Neural progenitor cell (in vitro differentiated cells): ENCODE measurements around the gene MYBBP1A. TPM values are rescaled to one million over a fixed set of nuclear protein-coding genes. Genes with fewer than 3 reads are reported as not detected.
"Not testable (repeated sequence)": the region's sequence is repeated elsewhere in the genome, so short reads cannot be mapped to it uniquely, and the experiment has no call there.

Experiments
- DNase-seq: peaks from one replicate; pipeline ENCODE4 v3.0.0-alpha.2; 2016; ENCODE audit warnings: low spot score
- H2AFZ ChIP-seq: fragments of 200-600 bp; sonication (generic); replicated peaks from 2 replicates; pipeline ENCODE4 v1.6.1; 2016; ENCODE audit warnings: antibody characterized with exemption
- H3F3A ChIP-seq: fragments of 200-600 bp; sonication (generic); 2 replicates; pipeline ENCODE4 v1.6.1; 2016; ENCODE audit warnings: antibody characterized with exemption, low read depth
- H3K27ac ChIP-seq: fragments of 200-600 bp; sonication (generic); 2 replicates; pipeline ENCODE4 v1.5.1; 2016; ENCODE audit warnings: mild to moderate bottlenecking
- H3K27me3 ChIP-seq: fragments of 200-600 bp; sonication (generic); 2 replicates; pipeline ENCODE4 v1.6.1; 2016; ENCODE audit warnings: mild to moderate bottlenecking, moderate library complexity
- H3K36me3 ChIP-seq: fragments of 200-600 bp; sonication (generic); 2 replicates; pipeline ENCODE4 v1.5.1; 2016
- H3K4me1 ChIP-seq: fragments of 200-600 bp; sonication (generic); 2 replicates; pipeline ENCODE4 v1.6.1; 2016; ENCODE audit warnings: mixed run types
- H3K4me2 ChIP-seq: fragments of 200-600 bp; sonication (generic); 2 replicates; pipeline ENCODE4 v1.6.1; 2016
- H3K4me3 ChIP-seq: fragments of 200-600 bp; sonication (generic); 2 replicates; pipeline ENCODE4 v1.5.1; 2016
- H3K79me2 ChIP-seq: fragments of 200-600 bp; sonication (generic); 2 replicates; pipeline ENCODE4 v1.6.1; 2016; ENCODE audit warnings: low read depth
- H3K9ac ChIP-seq: fragments of 200-600 bp; sonication (generic); 2 replicates; pipeline ENCODE4 v1.6.1; 2016
- H3K9me3 ChIP-seq: fragments of 200-600 bp; sonication (generic); 2 replicates; pipeline ENCODE4 v1.5.1; 2016; ENCODE audit warnings: low read depth
- H4K20me1 ChIP-seq: fragments of 200-600 bp; sonication (generic); 2 replicates; pipeline ENCODE4 v1.6.1; 2016; ENCODE audit warnings: low read depth
- H3K27ac Mint-ChIP-seq: 3 replicates; pipeline ENCODE4 v1.8.0; 2021; ENCODE audit warnings: mixed read lengths
- H3K27me3 Mint-ChIP-seq: 2 replicates; pipeline ENCODE4 v1.8.0; 2022; ENCODE audit warnings: low read depth, mild to moderate bottlenecking, inconsistent platforms, moderate library complexity, mixed read lengths; ENCODE audit not compliant: insufficient read depth
- H3K36me3 Mint-ChIP-seq: 3 replicates; pipeline ENCODE4 v1.8.0; 2021; ENCODE audit warnings: mixed read lengths
- H3K4me1 Mint-ChIP-seq: 3 replicates; pipeline ENCODE4 v1.8.0; 2021; ENCODE audit warnings: mixed read lengths
- H3K4me3 Mint-ChIP-seq: 3 replicates; pipeline ENCODE4 v1.8.0; 2021; ENCODE audit warnings: mild to moderate bottlenecking, moderate library complexity, mixed read lengths
- H3K9me3 Mint-ChIP-seq: 3 replicates; pipeline ENCODE4 v1.8.0; 2020; ENCODE audit warnings: mixed read lengths
- EZH2 ChIP-seq: fragments of 200-600 bp; sonication (generic); IDR thresholded peaks from 2 replicates; pipeline ENCODE4 v1.6.1; 2017; ENCODE audit warnings: antibody characterized with exemption, mild to moderate bottlenecking, moderate library complexity
- EZH2phosphoT487 ChIP-seq: fragments of 200-600 bp; sonication (generic); IDR thresholded peaks from 2 replicates; pipeline ENCODE4 v1.6.1; 2017; ENCODE audit warnings: antibody characterized with exemption
- total RNA-seq: library from RNA; depleted of rRNA; stranded (reverse); fragments of >200 nt; gene quantifications from 2 replicates; pipeline ENCODE4 v1.2.3, GENCODE V29; 2015; ENCODE audit warnings: low replicate concordance
- TF ChIP-seq, protein P1 (sequence below): fragments of 200-600 bp; sonication (generic); IDR thresholded peaks from 2 replicates; pipeline ENCODE4 v1.5.1; 2017; ENCODE audit warnings: antibody characterized with exemption, mild to moderate bottlenecking

The MYBBP1A gene, protein sequence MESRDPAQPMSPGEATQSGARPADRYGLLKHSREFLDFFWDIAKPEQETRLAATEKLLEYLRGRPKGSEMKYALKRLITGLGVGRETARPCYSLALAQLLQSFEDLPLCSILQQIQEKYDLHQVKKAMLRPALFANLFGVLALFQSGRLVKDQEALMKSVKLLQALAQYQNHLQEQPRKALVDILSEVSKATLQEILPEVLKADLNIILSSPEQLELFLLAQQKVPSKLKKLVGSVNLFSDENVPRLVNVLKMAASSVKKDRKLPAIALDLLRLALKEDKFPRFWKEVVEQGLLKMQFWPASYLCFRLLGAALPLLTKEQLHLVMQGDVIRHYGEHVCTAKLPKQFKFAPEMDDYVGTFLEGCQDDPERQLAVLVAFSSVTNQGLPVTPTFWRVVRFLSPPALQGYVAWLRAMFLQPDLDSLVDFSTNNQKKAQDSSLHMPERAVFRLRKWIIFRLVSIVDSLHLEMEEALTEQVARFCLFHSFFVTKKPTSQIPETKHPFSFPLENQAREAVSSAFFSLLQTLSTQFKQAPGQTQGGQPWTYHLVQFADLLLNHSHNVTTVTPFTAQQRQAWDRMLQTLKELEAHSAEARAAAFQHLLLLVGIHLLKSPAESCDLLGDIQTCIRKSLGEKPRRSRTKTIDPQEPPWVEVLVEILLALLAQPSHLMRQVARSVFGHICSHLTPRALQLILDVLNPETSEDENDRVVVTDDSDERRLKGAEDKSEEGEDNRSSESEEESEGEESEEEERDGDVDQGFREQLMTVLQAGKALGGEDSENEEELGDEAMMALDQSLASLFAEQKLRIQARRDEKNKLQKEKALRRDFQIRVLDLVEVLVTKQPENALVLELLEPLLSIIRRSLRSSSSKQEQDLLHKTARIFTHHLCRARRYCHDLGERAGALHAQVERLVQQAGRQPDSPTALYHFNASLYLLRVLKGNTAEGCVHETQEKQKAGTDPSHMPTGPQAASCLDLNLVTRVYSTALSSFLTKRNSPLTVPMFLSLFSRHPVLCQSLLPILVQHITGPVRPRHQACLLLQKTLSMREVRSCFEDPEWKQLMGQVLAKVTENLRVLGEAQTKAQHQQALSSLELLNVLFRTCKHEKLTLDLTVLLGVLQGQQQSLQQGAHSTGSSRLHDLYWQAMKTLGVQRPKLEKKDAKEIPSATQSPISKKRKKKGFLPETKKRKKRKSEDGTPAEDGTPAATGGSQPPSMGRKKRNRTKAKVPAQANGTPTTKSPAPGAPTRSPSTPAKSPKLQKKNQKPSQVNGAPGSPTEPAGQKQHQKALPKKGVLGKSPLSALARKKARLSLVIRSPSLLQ (N-terminal part only)
- 17.4 and 44.6 TPM in 2 replicates for total RNA-seq

DNA sequence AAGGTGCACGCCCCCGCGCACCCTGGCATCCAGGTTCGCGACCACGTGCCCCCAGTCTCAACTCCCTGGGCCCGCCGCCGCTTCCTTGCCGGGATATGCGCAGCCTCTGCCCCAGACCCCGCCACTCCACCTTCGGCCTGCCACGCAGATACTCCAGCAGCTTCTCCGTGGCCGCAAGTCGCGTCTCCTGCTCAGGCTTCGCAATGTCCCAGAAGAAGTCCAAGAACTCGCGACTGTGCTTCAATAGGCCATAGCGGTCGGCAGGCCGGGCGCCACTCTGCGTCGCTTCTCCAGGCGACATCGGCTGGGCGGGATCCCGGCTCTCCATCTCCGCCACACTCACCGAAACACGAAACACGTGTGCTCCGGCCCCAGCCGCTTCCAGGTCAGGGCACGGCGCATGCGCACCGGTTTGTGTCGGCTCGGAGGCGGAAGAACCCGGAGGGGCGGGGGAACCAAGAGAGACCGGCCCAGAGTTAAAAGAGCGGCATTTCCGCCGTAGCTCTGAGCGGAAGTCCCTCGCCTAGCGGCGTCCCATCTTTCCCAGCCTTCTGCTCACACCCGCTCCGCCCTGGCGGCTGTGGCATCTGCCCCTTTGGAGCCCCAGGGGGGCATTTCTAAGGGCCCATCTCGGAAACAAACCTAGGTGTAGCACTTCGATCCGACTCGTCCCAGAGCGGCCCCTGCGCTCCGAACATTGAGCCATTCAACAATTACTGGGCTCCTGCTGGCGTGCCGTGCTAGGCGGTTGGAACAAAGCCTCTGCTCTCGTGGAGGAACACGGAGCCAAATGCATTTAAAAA lies at the start of gene MYBBP1A:
Gene MYBBP1A (minus strand): TSS at position 388 of the 803 bp plus-strand sequence. CDS start 60 bp downstream, at position 328.
- Histone ChIP-seq H3K36me3 (no peaks in the 10 kb centered on the region), H2AFZ (peak within 1 kb of the TSS; percentile 40), H4K20me1 (peaks cover 4% of the 10 kb centered on the region), H3K9ac (peak within 1 kb of the TSS; percentile 61), H3K27me3 (no peaks in the 10 kb centered on the region), H3K4me1 (peaks cover 20% of the 10 kb centered on the region), H3K79me2 (peaks cover 18% of the 10 kb centered on the region), H3F3A (peaks cover 11% of the 10 kb centered on the region), H3K4me3 (peak within 1 kb of the TSS; percentile 68), H3K4me2 (peak within 1 kb of the TSS; percentile 97), H3K27ac (peak within 1 kb of the TSS; percentile 67), H3K9me3 (no peaks in the 10 kb centered on the region)
- TF ChIP-seq, protein P1, sequence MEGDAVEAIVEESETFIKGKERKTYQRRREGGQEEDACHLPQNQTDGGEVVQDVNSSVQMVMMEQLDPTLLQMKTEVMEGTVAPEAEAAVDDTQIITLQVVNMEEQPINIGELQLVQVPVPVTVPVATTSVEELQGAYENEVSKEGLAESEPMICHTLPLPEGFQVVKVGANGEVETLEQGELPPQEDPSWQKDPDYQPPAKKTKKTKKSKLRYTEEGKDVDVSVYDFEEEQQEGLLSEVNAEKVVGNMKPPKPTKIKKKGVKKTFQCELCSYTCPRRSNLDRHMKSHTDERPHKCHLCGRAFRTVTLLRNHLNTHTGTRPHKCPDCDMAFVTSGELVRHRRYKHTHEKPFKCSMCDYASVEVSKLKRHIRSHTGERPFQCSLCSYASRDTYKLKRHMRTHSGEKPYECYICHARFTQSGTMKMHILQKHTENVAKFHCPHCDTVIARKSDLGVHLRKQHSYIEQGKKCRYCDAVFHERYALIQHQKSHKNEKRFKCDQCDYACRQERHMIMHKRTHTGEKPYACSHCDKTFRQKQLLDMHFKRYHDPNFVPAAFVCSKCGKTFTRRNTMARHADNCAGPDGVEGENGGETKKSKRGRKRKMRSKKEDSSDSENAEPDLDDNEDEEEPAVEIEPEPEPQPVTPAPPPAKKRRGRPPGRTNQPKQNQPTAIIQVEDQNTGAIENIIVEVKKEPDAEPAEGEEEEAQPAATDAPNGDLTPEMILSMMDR: peak; percentile 29
- no peak for TF ChIP-seq EZH2
- DNase-seq: peak; percentile 99
- peaks cover 6% of the 10 kb centered on the region for H3K36me3 Mint-ChIP-seq
- H3K4me3 Mint-ChIP-seq: peak within 1 kb of the TSS; percentile 89
- peaks cover 11% of the 10 kb centered on the region for H3K27me3 Mint-ChIP-seq
- H3K9me3 Mint-ChIP-seq: no peaks in the 10 kb centered on the region
- H3K27ac Mint-ChIP-seq: peak within 1 kb of the TSS; percentile 3
- H3K4me1 Mint-ChIP-seq: peaks cover 34% of the 10 kb centered on the region

DNA sequence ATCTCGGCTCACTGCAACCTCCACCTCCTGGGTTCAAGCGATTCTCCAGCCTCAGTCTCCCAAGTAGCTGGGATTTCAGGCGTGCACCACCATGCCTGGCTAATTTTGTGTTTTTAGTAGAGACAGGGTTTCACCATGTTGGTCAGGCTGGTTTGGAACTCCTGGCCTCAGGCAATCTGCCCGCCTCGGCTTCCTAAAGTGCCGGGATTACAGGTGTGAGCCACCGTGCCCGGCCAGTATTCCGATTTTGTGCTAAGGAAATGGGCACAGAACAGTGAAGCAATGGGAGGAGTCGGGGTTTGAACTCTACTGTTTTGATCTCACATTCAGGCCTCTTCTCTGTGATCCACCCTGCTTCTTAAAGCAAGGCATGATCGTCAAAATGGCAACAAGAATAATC lies 49.6 kb upstream of the MYBBP1A start:
- H3K4me2 ChIP-seq, H3K36me3 Mint-ChIP-seq, DNase-seq, H4K20me1 ChIP-seq, H2AFZ ChIP-seq, H3K27ac Mint-ChIP-seq, H3K9me3 ChIP-seq, H3K4me3 Mint-ChIP-seq, H3K27me3 Mint-ChIP-seq, H3K27ac ChIP-seq, H3K79me2 ChIP-seq, H3K27me3 ChIP-seq, H3K4me3 ChIP-seq, H3K9ac ChIP-seq, H3K36me3 ChIP-seq, H3K9me3 Mint-ChIP-seq: not testable (repeated sequence)
- Histone ChIP-seq H3F3A (peaks cover 18% of the 10 kb centered on the region), H3K4me1 (peaks cover 28% of the 10 kb centered on the region)
- H3K4me1 Mint-ChIP-seq: peaks cover 43% of the 10 kb centered on the region

DNA sequence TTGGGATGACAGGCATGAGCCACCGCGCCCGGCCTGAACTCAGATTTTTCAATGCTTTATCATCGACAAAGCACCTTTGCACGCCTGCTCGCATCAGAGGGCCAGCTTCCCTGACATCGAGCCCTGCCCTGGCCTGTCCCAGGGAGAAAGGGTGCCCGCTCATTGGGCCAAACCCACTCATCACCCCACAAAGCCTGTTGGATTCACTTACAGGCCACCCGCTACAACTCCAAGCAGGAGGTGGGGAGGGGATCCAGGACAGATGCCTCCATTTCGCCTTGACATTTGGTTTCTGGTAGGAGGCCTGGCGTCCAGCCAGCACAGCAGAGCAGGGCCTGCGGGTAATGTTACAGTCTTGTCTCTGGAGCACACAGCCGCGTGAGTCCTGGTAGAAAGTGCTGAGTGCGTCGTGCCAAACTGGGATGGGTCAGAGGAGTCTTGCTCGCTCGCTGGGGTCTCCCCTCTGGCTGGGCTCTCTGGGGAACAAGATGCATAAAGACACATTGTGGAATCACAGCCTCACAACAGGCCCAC lies 49.0 kb upstream of the MYBBP1A start:
- H3K4me1 Mint-ChIP-seq: peaks cover 48% of the 10 kb centered on the region
- no peak overlapping the region for H3K4me2 ChIP-seq
- TF ChIP-seq EZH2phosphoT487 (no peak), EZH2 (no peak)
- TF ChIP-seq, protein P1: no peak
- peaks cover 2% of the 10 kb centered on the region for H3K27me3 Mint-ChIP-seq
- H3K9ac ChIP-seq: no peak overlapping the region
- no peaks in the 10 kb centered on the region for H3K27me3 ChIP-seq
- H3K4me3 ChIP-seq: no peak overlapping the region
- no peak for DNase-seq
- peak overlapping the region; percentile 94 for H3K27ac Mint-ChIP-seq
- peaks cover 22% of the 10 kb centered on the region for H3F3A ChIP-seq
- peaks cover 2% of the 10 kb centered on the region for H3K36me3 Mint-ChIP-seq
- no peak overlapping the region for H2AFZ ChIP-seq
- no peaks in the 10 kb centered on the region for H3K9me3 Mint-ChIP-seq
- no peaks in the 10 kb centered on the region for H3K79me2 ChIP-seq
- peaks cover 33% of the 10 kb centered on the region for H3K4me1 ChIP-seq
- no peaks in the 10 kb centered on the region for H4K20me1 ChIP-seq
- H3K9me3 ChIP-seq: no peaks in the 10 kb centered on the region
- no peaks in the 10 kb centered on the region for H3K36me3 ChIP-seq
- no peak overlapping the region for H3K27ac ChIP-seq
- H3K4me3 Mint-ChIP-seq: no peak overlapping the region
